Measurements from ENCODE around the gene PRDM8. TPM values are rescaled to one million over a fixed set of nuclear protein-coding genes. Genes with fewer than 3 reads are reported as not detected.

PRDM8 gene
- total and polyA plus RNA-seq, 2 of the 8 experiments (the other 6 are each of a cell fraction or from before 2014, with no cell fraction given), result not detected

DNA sequence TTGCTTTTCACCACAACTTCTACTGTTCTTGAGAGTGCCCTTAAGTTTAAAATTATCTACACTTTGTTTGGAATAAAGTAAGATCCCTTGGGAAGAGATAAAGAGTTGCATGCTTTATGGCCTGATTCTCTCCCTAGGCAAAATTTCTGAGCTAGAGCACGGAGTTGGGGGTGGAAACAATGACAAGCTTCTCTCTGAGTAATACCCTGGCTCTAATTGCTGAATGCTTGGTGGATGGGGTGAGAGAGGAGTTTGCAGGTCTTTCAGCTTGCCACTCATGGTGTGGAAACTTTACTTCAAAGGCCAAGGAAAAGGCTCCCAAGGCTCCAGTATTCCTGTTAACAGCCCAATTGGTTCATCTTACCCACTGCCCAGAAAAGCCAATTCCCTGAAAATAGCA, 26.1 kb upstream of the PRDM8 start:
- Histone ChIP-seq H4K5ac (ENCODE audit: insufficient read length, low read depth, low read length) (no peak overlapping the region), H3K9ac (replicated peaks in 1 of 4; ENCODE audit: extremely low read depth in 1 of 4, low read depth in 3 of 4, low read length in 3 of 4) (no peak overlapping the region), H3K56ac (replicated peaks; ENCODE audit: insufficient read length, low read depth, low read length) (no peak overlapping the region), H3K18ac (ENCODE audit: extremely low read depth, low read length) (no peak overlapping the region), H3K14ac (ENCODE audit: insufficient read length) (no peak overlapping the region), H3K4me2 (ENCODE audit: insufficient read depth in 1 of 2, low read depth in 2 of 2, low read length in 2 of 2) (no peak overlapping the region), H2BK5ac (ENCODE audit: low read depth, low read length) (no peak overlapping the region), H2BK15ac (ENCODE audit: low read length) (no peak overlapping the region), H3K4me1 (replicated peaks in 1 of 4; ENCODE audit: control insufficient read depth in 3 of 4, insufficient read depth in 4 of 4, low read length in 3 of 4) (no peaks in the 10 kb centered on the region), H2BK12ac (ENCODE audit: low read depth, low read length) (no peak overlapping the region), H3K27ac (ENCODE audit: low read depth, low read length) (no peak overlapping the region), H3K36me3 (ENCODE audit: control insufficient read depth in 2 of 4, insufficient read depth in 4 of 4, low read length in 3 of 4) (no peaks in the 10 kb centered on the region), H2BK20ac (ENCODE audit: low read length) (no peak overlapping the region), H4K20me1 (replicated peaks in 1 of 2; ENCODE audit: control insufficient read depth in 1 of 2, insufficient read depth in 2 of 2, low read length in 2 of 2) (no peaks in the 10 kb centered on the region), H4K91ac (replicated peaks; ENCODE audit: insufficient read length, low read length) (no peak overlapping the region), H2AK5ac (ENCODE audit: low read depth, low read length) (no peak overlapping the region), H2BK120ac (replicated peaks; ENCODE audit: low read depth, low read length) (no peak overlapping the region), H4K8ac (ENCODE audit: extremely low read depth, insufficient read depth, low read length) (no peak overlapping the region), H3K23me2 (ENCODE audit: low read depth, low read length) (no peaks in the 10 kb centered on the region), H3K4me3 (ENCODE audit: extremely low read depth in 1 of 4, insufficient read depth in 2 of 4, low read depth in 3 of 4, low read length in 4 of 4) (no peak overlapping the region), H3K9me3 (ENCODE audit: insufficient read depth in 2 of 2, low read depth in 1 of 2, low read length in 1 of 2) (no peaks in the 10 kb centered on the region), H3K79me2 (ENCODE audit: control insufficient read depth in 1 of 2, insufficient read depth in 2 of 2, low read length in 2 of 2) (no peaks in the 10 kb centered on the region), H2AFZ (ENCODE audit: low read length) (no peak overlapping the region), H3K27me3 (replicated peaks in 1 of 4; ENCODE audit: control insufficient read depth in 3 of 4, extremely low read depth in 1 of 4, insufficient read depth in 3 of 4, low read length in 3 of 4) (no peaks in the 10 kb centered on the region), H3K4ac (replicated peaks; ENCODE audit: insufficient read length, low read depth, low read length) (no peak overlapping the region), H3K23ac (ENCODE audit: insufficient read length) (no peak overlapping the region), H3K79me1 (ENCODE audit: low read depth, low read length) (no peaks in the 10 kb centered on the region)
- no peak for TF ChIP-seq CEBPB (IDR thresholded peaks at IDR 0.05; ENCODE audit: low read depth, low read length)
- no peak for TF ChIP-seq MAFK (IDR thresholded peaks at IDR 0.05; ENCODE audit: low read depth, low read length)
- 86% methylated on average over 1 of the region's 1 CpG; no CpG with 5 or more reads in 1 of the 2 experiments for WGBS, 2 experiments (ENCODE audit: extremely low coverage in 1 of 2, insufficient coverage in 1 of 2, insufficient read length in 1 of 2, insufficient replicate concordance in 2 of 2, low coverage in 1 of 2, low lambda C conversion rate in 2 of 2, missing lambda C conversion rate in 1 of 2)
- DNase-seq (ENCODE audit: low read depth in 1 of 2, low spot score in 2 of 2), result no peak
- ChIA-PET CTCF (ENCODE audit: partially characterized antibody) (interaction anchor here (0.7 to 1.7 kb wide), 2 partner anchors 12 to 41 kb away, joined by 4 read pairs; no protein-coding TSS in a partner anchor), POLR2A (ENCODE audit: partially characterized antibody) (no interaction called here)
- no peak for FAIRE-seq

All from H1 (cell line).